GM18520 (cell line): ENCODE measurements around the gene SPATA13.

Source experiments
- ATAC-seq: cut with Tn5 transposase; IDR thresholded peaks from one replicate; pipeline ENCODE4 v1.9.1; 2021; ENCODE audit not compliant: unreplicated experiment

The SPATA13 gene

DNA sequence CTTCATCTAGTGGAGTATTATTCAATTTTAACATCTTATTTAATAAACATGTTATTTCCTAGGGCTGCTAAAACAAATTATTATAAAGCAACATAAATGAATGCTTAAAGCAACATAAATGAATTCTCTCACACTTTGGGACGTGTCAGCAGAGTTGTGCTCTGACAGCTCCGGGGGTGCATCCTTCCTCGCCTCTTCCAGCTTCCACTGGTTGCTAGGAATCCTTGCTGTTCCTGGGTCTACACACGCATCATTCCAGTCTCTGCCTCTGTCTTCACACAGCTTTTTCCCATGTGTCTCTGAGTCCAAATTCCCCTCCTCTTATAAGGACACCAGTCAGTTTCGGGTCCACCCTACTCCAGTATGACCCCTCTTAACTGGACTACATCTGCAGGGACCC is 21.6 kb upstream of the SPATA13 start:
- no peak for ATAC-seq

DNA sequence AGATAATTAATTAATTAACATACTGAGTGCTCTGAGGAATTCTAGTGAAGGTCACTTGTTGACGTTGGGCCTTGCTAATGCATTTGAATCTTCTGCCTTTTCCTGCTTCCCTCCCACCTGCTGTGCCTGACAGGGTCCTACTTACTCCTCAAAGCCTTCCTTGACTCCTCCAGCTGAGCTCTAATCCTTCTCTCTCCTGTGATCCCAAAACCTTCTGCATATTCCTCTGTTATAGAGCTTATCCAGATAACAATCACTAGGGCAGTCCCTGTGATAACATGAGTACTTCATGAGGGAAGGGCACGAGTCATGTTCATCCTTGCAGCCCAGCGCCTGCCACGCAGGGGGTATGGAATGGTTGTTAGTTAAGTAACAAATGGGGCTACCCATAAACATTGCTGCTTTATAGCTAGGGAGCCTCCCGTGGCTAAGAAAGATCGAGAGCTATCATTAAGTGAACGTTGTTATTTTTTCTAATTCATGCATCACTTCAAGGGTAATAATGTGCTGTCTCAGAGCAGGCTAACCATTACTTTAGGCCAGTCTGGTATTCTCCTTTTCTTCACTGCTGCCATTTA is 19.1 kb upstream of the SPATA13 start:
- ATAC-seq, result no peak

DNA sequence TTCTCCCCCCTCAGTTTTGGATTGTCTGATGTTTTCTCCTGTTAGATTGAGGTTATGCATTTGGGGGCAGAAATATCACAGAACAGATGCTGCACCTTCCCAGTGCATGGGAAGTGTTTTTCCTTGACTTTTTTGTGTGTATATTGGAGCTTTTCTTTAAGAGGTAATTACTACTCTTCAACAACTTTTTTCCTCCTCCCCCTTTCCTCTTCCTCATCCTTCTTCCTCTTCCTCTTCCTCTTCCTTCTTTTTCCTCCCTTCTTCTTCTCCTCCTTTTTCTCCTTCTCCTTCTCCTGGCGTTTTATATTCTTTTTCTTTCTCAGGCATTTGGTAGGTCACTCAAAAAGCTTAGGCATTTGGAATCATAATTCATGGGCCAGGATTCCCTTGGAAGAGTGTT is 18.1 kb upstream of the SPATA13 start:
- ATAC-seq, result no peak

DNA sequence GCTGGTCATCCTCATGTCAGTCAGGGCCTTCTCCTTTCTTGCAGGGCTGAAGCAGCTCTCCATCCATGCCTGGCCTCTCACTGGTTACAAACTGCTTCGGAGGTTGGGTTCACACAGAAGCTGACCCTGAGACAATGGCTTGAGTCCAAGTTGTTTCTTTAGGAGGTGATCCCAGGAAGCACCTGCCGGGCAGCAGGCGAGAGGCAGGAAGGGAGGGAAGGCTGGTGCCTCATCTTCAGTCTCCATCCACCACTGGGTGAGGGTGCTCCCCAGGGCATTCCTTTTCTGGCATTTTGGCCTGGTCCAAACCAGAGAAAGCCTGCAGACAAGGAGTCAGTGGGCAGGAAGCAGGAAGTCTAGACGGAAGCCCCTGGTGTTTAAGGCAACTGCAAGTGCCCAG is 17.6 kb upstream of the SPATA13 start:
- ATAC-seq, result no peak

DNA sequence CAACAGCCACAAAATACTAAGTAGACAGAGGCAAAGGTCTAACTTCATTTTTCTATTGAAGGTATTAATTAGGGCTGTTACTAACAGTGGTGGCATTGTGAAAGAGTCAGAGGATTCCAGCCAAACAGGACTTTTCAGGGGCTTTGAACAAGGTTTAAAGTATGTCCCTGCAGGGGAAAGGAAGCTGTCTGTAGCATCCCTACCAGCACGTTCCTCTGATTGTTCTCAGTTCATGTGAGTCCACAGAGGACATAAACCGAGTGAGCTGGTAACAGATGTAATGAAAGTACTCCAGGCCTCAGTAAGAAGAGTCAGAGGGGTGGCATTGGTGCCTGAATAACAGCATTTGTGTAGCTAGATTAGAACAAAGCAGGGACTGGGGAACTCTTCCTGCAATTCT is 15.3 kb upstream of the SPATA13 start:
- no peak for ATAC-seq

DNA sequence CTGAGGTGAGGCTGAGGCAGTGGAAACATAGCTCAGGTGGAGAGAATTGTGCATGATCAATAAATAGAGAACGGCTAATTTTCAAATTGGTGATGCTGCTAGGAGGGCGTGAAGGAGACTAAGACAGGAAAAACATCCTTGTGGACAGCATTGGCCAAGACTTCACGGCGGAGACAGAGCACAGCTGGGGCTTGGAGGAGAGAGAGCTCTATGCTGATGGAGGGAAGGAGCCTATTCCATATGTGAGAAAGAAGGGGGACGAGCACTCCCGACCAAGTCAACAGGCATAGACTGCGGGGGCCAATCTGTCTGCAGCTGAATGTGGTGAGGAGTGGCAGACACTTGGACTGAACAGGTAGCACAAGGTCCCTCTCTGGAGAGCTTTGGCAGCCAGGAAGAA is 14.8 kb upstream of the SPATA13 start:
- ATAC-seq, result no peak

DNA sequence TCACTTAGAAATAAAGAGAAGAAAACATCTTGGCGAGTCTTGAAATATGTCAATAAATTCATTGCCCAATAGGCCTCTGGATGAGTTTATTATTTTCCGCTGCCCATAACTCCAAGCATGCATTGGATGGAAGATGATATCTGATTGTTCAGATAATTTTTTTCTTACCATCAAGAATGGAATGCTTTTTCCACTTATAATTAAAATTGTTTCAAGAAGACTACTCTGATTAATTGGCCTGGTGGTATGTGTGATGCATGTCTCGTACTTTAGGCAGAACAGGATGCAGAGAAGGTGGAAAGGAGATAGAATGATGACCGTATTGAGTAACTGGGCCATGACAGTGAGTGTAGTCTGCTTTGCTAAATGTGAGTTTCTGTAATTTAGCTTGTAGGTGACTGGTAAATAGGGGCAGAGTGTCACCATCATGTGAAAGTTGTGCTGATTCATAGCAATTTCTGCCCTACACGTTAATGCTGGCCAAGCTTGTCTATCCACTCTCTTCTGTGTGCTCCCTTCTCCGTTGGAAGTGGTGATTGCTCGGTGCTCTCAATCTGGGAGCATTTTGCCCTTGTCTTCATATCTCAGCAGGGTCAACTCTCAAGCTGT is 13.5 kb upstream of the SPATA13 start:
- no peak for ATAC-seq

DNA sequence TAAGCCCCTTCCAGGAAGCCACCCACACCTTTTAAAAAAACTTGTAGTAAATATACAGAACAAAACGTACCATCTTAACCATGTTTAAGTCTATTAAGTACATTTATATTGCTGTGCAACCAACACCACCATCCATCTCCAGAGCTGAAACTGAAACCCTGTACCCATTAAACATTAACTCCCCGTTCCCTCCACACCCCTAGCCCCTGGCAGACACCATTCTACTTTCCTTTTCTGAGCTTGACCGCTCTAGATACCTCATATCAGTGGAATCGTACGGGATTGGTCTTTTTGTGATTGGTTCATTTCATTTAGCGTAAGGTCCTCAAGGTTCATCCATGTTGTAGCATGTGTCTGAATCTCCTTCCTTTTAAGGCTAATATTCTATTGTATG is 13.0 kb upstream of the SPATA13 start:
- no peak for ATAC-seq

DNA sequence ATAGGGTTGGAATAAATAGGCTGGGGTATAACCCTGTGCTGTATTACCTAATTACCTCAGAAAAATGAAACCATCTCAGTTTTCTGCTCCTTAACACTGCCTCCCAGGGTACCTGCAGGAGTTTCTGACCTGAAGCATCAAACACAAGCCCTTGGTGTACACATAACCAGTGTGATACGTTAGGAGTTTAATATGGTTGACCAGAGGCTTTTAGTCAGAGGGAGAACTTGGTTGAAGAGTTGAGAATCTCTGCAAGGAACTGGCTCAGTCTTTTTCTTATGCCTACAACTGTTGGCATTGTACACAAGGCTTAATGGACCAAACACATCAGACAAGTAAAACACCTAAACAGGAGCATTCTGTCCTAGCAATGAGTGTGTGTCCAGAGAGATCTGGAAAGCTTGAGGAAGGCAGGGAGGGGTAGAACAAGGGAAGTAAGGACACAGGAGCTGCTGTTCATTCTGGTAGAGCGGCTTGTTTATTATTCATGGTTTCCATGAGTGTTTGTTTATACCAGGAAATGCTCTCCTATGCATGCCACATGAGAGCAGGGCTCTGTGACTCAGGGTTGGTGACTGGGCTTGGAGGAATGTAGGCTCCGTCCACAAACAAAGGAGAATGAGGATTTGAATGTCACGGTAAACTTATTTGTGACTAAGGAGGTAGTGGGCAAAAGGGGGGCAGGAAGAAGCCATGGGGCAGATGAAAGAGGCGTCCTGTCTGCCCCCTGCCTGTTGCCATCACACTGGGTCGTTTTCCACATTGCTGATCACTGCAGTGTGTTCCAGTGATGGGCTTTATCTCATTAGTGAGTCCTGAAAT is 11.9 kb upstream of the SPATA13 start:
- ATAC-seq, result no peak

DNA sequence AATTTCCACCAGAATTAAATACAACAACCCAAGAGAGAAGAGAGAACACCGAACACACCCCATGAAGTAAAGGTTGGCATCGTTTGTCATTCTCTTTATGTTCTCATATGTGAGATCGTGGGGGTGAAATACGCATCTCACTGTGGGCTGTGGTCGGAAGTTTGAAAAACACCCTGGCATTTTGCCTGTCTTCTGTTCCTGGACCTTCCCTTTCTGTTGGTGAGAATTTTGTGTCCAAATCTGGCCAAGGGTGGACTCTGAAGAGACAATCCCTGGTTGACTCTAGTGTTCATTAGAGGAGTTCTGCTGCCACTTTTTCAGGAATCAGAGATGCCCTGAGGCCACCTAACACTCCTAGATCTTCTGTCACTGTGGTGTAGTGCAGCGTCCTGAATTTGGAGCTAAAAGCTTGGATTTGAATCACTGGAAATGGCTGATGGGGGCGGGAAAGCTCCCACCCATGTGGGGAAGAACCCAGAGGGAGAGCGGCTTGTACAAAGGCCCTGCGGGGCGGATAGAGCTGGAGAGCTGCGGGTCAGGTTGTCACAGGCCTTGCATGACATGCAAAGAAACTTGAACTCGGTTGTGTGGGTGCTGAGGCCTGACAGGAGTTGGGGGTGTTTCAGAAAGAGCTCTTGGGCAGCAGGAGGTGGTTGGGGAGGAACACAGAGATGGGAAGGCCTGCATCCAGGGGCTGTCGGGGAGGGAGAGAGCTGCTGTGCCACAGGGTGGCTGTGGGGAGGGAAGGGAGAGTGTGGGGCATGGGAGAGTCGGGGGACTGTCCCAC is 11.1 kb upstream of the SPATA13 start:
- ATAC-seq, result no peak

DNA sequence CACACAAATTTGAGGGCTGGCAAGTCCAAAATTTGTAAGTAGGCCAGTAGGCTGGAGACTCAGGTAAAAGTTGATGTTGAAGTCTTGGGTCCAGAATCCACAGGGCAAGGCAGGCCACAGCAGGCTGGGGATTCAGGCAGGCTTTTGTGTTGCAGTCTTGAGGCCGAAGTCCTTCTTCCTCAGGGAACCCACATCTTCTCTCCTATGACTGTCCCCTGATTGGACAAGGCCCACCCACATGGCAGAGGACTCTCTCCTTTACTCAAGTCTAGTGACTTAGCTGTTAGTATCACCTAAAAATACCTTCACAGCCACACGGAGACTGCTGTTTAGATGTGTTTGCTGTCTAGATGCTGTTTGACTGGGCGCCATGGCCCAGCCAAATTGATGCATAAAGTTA is 9.9 kb upstream of the SPATA13 start:
- no peak for ATAC-seq

DNA sequence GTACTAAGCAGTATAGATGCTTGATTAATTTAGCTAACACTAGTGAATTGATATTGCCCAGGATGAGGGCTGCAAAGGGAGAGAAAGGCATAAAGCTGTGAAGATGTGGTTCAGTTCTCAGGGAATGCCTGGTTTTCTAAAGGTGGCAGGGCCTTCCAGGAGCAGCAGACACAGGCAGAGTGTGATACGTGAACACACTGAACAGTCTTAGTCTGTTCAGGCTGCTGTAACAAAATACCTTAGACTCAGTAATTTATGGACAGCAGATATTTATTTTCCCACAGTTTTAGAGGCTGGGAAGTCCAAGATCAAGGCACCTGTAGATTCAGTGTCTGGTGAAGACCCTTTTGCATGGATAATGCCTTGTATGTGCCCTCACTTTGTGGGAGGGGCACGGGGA is 8.7 kb upstream of the SPATA13 start:
- no peak for ATAC-seq

DNA sequence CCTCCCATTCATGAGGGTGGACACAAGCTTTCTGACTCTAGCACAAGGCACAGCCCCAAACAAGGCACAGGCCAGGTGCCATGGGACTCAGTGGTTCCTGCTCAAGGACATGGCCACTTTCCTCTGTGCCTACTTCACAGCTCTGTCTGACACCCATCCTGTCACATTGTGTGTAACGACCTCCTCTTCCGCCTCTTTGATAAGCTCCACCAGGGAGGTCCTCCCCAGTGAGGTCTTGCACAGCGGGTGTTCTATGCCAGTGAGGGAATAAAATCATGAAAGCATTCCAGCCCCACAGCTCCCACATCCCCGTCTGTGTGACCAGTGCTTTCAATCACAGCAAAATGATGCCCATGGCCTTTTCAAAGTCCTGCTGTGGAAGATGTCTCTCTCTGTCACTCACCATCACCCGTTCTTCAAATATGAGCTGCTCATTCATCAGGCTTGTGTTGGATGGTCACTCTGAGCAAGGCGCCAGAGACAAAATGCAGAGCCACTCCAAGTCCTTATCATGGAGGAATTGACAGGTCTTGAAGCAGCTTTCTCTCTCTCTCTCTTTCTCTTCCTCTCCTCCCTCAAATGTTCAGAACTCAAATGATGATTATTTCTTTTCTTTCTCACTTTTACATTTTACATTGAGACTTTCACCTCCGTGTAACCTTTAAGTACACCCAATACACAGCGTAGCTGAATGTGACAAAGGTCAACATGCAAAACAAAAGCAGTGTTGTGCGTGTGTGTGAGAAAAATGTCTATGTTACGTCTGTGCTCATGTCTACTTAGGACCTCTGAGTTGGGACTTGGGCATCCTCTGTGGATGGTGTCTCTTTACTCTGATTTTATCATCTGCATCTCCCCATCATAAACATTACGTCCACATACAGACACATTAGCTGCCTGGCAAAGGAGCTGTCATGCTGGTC is 8.0 kb upstream of the SPATA13 start:
- no peak for ATAC-seq

DNA sequence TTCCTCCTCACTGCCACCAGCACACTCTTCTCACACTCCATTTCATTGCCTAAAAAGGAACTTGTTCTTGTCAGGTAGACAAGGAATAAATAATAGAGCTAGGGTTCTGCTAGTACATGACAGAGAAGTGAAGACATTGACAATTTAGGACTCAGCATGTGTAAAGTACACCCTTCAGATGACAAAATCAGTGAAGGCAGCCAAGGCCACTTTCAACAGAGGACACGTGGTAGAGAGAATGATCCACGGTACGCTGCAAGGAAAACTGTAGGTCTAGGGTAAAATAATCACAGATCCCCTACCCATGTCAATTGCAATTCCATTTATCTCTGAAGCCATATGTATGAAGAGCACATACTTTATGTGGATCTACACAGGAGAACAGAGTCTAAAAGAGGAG is 7.2 kb upstream of the SPATA13 start:
- ATAC-seq, result no peak

DNA sequence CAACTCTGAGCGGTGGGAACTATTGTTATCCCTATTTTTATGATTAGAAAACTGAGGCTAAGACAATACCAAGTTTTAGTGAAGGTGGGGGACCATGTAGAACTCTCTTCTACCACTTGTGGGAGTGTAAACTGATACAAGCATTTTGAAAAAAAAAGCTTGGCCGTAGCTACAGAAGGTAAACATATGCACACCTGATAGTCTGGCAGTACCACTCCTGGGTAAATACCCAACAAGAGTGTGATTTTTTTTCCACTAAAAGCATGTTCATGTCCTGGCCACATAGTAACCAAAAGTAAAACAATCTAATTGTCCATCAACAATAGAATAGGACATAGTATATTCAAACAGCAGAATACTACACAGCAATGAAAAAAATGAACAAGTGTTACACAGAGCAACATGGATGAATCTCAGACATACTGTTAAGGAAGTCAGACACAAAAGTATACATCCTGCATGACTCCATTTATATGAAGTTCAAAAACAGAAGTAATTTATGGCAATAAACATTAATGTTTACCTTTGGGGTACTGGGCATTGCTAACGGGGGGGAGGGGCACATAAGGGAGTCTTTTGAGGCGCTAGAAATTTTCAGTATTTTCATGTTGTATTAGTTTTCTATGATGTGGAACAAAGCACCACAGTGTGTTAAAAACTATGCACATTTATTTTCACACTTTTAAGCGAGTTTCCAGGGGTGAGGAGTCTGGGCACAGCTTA is 6.4 kb upstream of the SPATA13 start:
- ATAC-seq, result no peak

DNA sequence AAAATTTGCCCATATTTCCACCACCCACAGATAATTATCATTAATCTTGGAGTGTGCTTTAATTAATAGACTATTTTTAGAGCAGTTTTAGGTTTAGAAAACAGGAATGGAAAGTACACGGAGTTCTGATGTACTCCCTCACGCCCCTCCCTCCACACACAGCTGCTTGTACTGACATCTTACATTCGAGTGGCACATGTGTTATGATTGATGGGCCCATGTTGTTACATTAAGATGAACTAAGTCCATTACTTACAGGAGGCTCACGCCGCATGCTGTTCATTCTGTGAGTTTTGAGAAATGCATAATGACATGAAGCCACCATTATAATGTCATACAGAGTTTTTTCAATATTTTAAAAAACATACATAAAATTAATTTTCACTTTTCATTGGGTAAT is 1.2 kb upstream of the SPATA13 start:
- no peak for ATAC-seq

DNA sequence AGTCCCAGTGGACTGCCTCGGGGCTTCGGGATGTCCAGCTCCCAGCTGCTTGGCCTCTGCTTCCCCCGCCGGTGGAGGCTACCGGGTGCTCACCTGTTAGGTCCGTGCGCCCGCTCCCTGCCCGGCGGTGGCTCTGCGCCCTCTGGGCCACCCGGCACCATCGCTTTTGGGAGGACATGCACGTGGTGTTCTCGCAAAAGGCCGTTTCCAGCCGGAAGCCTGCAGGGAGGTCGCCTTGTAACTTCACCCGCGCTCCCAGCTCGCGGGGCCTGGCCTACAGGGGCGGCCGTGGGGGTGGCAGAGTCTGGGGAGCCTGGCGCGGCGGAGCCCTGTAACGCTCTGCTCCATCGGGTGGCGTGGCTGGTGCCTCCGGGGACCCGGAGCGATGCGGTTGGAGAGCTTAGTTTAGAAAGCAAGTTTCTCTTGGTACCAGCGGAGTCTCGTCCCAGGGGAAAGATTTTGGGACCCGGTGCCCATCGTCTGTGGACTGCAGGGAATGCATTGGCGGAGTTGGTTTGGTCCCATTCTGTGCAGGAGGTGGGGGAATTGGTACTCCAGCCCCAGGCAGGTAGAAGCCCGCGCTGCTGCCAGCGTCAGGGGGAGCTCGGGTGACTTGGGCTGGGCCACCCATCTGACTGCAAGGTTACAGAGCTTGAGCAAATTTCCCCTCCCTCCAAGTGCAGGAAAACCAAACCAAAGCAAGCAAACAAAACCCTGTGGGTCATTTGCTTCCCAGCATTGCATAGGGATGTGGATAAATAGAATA is 673 bp downstream of the SPATA13 start:
- peak; percentile 25 for ATAC-seq

DNA sequence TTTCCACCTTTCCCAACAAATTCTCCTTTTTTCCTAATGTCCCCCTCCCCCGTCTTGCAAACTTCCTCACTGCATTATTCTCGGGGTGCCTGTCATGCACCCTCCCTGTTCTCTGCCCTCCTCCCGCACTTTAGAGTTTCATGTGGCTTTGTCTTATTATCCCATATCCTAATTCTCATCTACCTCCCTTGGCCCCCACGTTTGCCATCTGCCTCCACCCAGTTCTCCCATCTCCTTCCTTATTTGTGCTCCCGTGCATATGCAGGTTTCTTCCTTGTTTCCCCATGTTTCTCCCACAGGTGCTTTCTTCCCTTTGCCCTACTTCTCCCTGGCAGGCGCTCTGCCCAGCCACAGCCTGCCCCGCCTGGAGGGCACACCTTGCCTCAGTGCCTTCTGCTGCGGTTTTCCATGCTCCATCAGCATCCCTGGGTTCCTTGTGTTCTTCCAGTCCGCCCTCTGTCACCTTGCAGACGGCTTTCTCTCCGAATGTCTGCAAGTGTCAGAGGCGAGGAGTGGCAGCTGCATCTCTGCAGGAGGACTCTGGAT is 1.5 kb downstream of the SPATA13 start:
- no peak for ATAC-seq

DNA sequence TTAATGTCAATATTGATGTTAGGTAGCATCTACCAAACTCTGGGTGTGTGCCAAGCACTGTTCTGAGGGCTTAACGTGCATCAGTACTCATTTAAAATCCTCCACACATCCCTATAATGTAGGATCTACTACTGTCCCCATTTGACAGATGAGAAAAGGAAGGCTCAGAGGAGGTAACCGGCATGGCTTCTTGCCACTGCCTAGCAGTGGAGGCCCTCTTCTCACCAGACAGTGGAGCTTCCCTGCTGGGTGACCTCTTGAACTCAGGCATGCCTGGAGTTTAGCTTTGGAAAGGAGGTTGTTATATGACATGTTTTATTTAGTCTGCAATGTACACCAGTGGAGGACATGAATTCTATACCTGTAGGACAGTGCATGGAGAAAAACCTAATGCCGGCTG is 2.1 kb downstream of the SPATA13 start:
- no peak for ATAC-seq
